ENCODE results near the gene TRIM58. TPM values are rescaled to one million over a fixed set of nuclear protein-coding genes. Genes with fewer than 3 reads are reported as not detected.

Gene TRIM58
- total RNA-seq, 8 experiments from 2014 or later: 0.27 to 4.7 (median 0.52) TPM; not detected in 1

DNA sequence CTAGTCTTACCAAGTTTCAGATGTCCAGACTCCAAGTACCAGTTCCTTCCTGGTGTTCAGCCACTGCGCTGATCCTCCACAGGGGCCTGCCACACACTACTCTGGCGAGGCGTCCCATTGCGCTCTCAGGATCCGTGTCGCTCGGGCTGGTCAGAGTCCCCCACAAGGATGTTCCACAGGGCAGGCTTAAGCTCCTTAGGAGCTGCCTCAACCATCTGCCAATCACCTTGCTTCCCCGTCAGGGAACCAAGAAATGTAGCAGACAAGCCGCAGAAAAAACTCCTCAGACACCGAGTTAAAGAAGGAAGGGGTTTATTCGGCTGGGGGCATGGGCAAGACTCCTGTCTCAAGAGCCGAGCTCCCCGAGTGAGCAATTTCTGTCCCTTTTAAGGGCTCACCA, 48.2 kb downstream of the TRIM58 start:
- 53 to 93% (median 85%) methylated on average over 1 to 12 of the region's 13 CpGs; no CpG with 5 or more reads in 3 of the 10 experiments for WGBS, 10 experiments
- H3K4me1 ChIP-seq (replicated peaks in 1 of 2): no peaks in the 10 kb centered on the region
- in situ Hi-C loops (cut with MboI; ENCODE audit: low pct_unique_long_range_greater_than_20kb in 2 of 9, low sequenced_read_pairs in 9 of 9, unreplicated experiment in 9 of 9): no loop called here
- H3K27ac ChIP-seq: no peak overlapping the region
- no peak for ATAC-seq (replicated peaks in 6 of 8)
- H3K4me3 ChIP-seq: no peak overlapping the region

DNA sequence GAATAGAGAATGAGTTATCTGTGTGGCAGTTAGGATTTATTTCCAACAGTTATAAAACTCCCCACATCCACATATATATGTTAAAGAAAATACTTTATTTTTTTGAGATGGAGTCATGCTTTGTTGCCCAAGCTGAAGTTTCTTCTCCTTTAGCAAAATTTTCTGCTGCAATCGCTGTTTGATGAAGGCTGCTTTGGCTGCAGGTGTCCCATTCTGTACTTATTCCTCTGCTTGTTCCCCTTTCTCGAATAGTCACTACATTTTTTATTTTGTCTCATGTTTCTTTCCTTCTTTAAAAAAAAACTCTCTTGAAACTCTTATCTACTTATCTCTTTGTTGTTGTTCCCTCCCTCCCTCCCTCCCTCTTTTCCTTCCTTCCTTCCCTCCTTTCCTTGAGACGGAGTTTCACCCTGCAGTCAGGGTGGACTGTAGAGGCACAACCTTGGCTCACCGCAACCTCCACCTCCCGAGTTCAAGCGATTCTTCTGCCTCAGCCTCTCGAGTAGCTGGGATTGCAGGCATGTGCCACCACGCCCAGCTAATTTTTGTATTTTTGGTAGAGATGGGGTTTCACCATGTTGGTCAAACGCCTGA, 49.0 kb downstream of the TRIM58 start:
- no peaks in the 10 kb centered on the region for H3K4me1 ChIP-seq (replicated peaks in 1 of 2)
- 17 to 81% (median 64%) methylated on average over 1 to 8 of the region's 9 CpGs; no CpG with 5 or more reads in 1 of the 10 experiments for WGBS, 10 experiments
- in situ Hi-C loops (cut with MboI; ENCODE audit: low pct_unique_long_range_greater_than_20kb in 2 of 9, low sequenced_read_pairs in 9 of 9, unreplicated experiment in 9 of 9): no loop called here
- H3K4me3 ChIP-seq: no peak overlapping the region
- peak in 1 of 8 experiments; percentile 50 for ATAC-seq (replicated peaks in 6 of 8)
- no peak overlapping the region for H3K27ac ChIP-seq

DNA sequence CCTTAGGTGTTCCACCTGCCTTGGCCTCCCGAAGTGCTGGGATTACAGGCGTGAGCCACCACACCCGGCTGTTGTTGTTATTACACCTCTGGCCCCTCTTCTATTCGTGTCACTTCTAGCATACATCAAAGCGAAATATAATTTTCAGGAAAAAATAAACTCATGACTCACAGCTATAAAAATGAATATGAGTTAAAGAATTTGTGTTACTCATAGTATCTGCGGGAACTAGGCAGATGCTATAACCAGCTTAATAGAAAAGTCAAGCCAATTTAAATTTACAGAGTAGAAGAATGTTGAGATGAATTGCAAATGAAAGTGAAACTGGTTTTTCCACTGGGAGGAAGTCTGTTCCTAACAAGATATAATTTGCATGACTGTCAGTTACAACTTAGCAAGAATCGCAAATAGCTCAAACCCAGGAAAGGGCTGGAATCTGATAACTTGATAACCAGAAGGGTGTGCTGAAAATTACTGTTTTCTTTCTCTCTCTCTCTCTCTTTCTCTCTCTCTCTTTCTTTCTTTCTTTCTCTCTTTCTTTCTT, 49.6 kb downstream of the TRIM58 start:
- H3K4me1 ChIP-seq (replicated peaks in 1 of 2): no peaks in the 10 kb centered on the region
- in situ Hi-C loops (cut with MboI; ENCODE audit: low pct_unique_long_range_greater_than_20kb in 2 of 9, low sequenced_read_pairs in 9 of 9, unreplicated experiment in 9 of 9): no loop called here
- WGBS, 10 experiments: 2 to 88% (median 51%) methylated on average over 1 to 7 of the region's 7 CpGs
- H3K4me3 ChIP-seq: no peak overlapping the region
- no peak overlapping the region for H3K27ac ChIP-seq
- peak in 3 of 8 experiments; percentile 95 to 99 (median 99) for ATAC-seq (replicated peaks in 6 of 8)

DNA sequence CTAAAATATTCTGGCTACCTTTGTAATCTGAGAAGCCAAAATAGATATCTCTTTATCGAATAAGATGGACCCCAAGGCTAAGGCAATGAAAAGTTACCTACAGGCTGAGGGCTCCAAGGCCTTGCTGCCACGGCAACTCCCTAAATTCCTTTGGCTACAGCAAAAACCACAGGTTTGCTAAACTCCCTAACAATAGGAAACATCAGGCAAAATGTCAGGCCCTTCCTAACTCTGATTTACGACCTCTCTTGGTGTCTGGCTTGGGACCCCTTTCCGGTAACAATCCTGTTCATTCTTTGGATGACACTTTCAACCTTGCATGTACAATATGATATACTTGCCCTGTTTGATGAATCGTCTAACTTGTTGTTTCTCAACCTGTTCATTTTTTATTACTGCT, 51.8 kb downstream of the TRIM58 start:
- Histone ChIP-seq H3K4me3 (no peak overlapping the region), H3K27ac (no peak overlapping the region), H3K4me1 (replicated peaks in 1 of 2) (no peaks in the 10 kb centered on the region)
- 0 to 70% (median 55%) methylated on average over 1 to 5 of the region's 5 CpGs for WGBS, 10 experiments
- no peak for ATAC-seq (replicated peaks in 6 of 8)
- in situ Hi-C loops (cut with MboI; ENCODE audit: low pct_unique_long_range_greater_than_20kb in 2 of 9, low sequenced_read_pairs in 9 of 9, unreplicated experiment in 9 of 9): no loop called here

DNA sequence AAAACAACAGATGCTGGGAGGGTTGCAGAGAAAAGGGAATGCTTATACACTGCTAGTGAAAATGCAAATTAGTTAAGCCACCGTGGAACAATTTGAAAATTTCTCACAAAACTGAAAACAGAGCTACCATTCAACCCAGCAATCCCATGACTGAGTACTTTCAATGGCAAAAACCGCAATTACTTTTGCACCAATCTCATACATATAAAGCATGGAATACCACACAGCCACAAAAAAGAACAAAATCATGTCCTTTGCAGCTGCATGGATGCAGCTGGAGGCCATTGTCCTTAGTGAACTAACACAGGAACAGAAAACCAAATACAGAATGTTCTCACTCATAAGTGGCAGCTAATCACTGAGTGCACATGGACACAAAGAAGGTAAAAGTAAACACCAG, 56.8 kb downstream of the TRIM58 start:
- Histone ChIP-seq H3K27ac (no peak overlapping the region), H3K4me3 (no peak overlapping the region), H3K4me1 (replicated peaks in 1 of 2) (no peaks in the 10 kb centered on the region)
- ATAC-seq (replicated peaks in 6 of 8): no peak
- in situ Hi-C loops (cut with MboI; ENCODE audit: low pct_unique_long_range_greater_than_20kb in 2 of 9, low sequenced_read_pairs in 9 of 9, unreplicated experiment in 9 of 9): no loop called here
- 0 to 77% (median 39%) methylated on average over 1 to 2 of the region's 2 CpGs; no CpG with 5 or more reads in 2 of the 10 experiments for WGBS, 10 experiments

DNA sequence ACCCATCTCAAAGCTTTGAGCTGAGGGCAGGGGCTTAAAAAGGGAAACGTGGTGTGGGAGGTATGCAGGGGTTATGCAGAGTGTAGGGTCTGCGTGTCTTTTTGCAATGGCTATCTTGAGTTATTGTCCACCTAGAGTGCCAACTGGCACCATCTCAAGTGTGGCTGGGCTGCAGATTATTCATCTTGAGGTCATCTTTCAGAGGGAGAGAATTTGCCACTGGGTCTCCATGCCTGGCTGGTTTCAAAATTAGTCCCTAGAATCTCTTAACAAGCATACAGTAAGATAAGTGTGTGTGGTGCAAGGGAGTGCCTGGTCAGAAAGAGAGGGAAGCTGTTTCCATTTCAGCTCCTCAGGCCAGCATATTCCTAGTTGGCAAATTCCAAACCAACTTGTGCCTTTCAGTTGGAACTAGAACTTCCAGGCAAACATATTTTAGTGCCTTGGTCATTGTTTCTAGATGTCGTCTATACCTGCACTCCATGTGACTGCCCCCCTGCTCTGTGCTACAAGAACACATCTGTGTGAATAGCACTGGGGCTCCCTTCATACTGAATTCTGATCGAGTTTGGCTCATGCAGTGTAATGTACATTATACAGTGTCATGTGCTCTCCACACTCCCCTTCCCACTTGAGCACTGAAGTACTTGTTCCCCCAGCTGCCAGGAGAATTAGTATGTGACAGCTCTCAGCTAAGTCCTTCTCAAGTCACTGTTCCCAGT, 58.1 kb downstream of the TRIM58 start:
- 0 to 56% (median 33%) methylated on average over 1 to 4 of the region's 4 CpGs; no CpG with 5 or more reads in 3 of the 10 experiments for WGBS, 10 experiments
- no peak overlapping the region for H3K4me3 ChIP-seq
- ATAC-seq (replicated peaks in 6 of 8): no peak
- no peak overlapping the region for H3K27ac ChIP-seq
- in situ Hi-C loops (cut with MboI; ENCODE audit: low pct_unique_long_range_greater_than_20kb in 2 of 9, low sequenced_read_pairs in 9 of 9, unreplicated experiment in 9 of 9): no loop called here
- no peaks in the 10 kb centered on the region for H3K4me1 ChIP-seq (replicated peaks in 1 of 2)

DNA sequence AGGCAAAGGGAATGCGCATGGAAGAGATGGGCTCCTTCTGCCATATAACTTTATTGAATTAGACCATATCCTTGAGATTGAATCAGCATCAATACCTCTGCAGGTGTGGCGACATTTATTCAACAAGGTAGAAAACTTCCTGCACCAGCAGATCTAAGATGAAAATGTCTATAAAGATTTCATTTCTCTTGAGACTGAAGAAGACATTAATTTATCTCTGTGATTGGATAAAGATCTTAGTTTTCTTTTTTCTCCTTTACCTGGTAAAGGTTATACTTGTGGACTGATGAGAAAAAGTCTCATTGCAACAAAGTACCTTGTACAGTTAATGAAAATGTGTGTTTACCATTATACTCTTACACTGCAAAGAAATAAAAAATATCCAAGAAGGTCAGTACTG, 63.0 kb downstream of the TRIM58 start, which contains the start of gene OR2T8:
Gene OR2T8, plus strand, starts transcription at position 301 of the 400 bp plus-strand sequence. CDS start 766 bp downstream, outside the sequence.
- Histone ChIP-seq H3K4me3 (no peak within 1 kb of the TSS), H3K27ac (no peak within 1 kb of the TSS), H3K4me1 (replicated peaks in 1 of 2) (no peaks in the 10 kb centered on the region)
- in situ Hi-C loops (cut with MboI; ENCODE audit: low pct_unique_long_range_greater_than_20kb in 2 of 9, low sequenced_read_pairs in 9 of 9, unreplicated experiment in 9 of 9): no loop called here
- no peak for ATAC-seq (replicated peaks in 6 of 8)
- WGBS, 10 experiments: 22 to 86% (median 60%) methylated on average over 1 to 2 of the region's 2 CpGs; no CpG with 5 or more reads in 2 of the 10 experiments

DNA sequence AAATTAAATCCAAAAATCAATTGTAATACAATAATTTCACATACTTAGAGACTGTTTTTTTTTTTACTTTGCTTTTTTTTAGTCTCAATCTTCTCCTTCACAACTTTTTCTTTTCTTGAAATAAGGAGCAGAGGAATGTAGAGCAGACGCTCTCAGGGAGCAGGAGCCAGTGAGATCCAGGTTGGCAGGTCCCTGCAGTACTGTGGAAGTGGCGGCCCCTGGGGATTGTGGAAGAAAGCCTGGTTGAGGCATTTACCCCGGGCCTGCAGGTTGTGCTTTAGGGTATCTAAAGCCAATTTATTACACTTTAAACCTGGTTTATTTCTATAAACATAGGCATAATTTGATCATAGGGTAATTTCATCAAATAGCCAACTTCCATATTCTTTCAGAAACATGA, 67.0 kb downstream of the TRIM58 start:
- 7 to 67% (median 47%) methylated on average over 1 to 3 of the region's 3 CpGs; no CpG with 5 or more reads in 1 of the 10 experiments for WGBS, 10 experiments
- no peak for ATAC-seq (replicated peaks in 6 of 8)
- no peak overlapping the region for H3K4me3 ChIP-seq

GRCh38 chr1:247924868-247925267, 67.9 kb downstream of the TRIM58 start, which contains the start of gene OR2AJ1:
TSS of gene OR2AJ1 (plus strand) at chr1:247924889. CDS start at chr1:247933769, 8,880 bp downstream.
- H3K27ac ChIP-seq: no peak within 1 kb of the TSS
- no peak within 1 kb of the TSS for H3K4me3 ChIP-seq
- ATAC-seq (replicated peaks in 6 of 8): no peak
- in situ Hi-C loops (cut with MboI; ENCODE audit: low pct_unique_long_range_greater_than_20kb in 2 of 9, low sequenced_read_pairs in 9 of 9, unreplicated experiment in 9 of 9): no loop called here
- WGBS, 10 experiments: 0 to 100% (median 82%) methylated on average over 2 to 9 of the region's 9 CpGs; no CpG with 5 or more reads in 4 of the 10 experiments
- H3K4me1 ChIP-seq (replicated peaks in 1 of 2): no peaks in the 10 kb centered on the region

More for the DNA sequence above, 67.0 kb downstream of the TRIM58 start:
- H3K27ac ChIP-seq: no peak overlapping the region
- in situ Hi-C loops (cut with MboI; ENCODE audit: low pct_unique_long_range_greater_than_20kb in 2 of 9, low sequenced_read_pairs in 9 of 9, unreplicated experiment in 9 of 9): no loop called here
- no peaks in the 10 kb centered on the region for H3K4me1 ChIP-seq (replicated peaks in 1 of 2)

Other genes starting within 250 kb of the TRIM58 start
- under 1 TPM in 5 of 8 experiments, not detected in 3; 0.04 to 0.71 (median 0.18) TPM for gene OR13G1, start 177.4 kb upstream of the TRIM58 start, total RNA-seq
- under 1 TPM in 3 of 8 experiments, not detected in 5; 0.09 to 0.31 (median 0.28) TPM for gene OR6F1, start 140.5 kb upstream of the TRIM58 start, total RNA-seq
- gene OR14K1, start 118.6 kb upstream of the TRIM58 start, total RNA-seq: not detected
- not detected for gene OR14A2, start 109.0 kb upstream of the TRIM58 start, total RNA-seq
- 1 to 10 TPM in 1 of 8 experiments, under 1 TPM in 5, not detected in 2; 0.07 to 1.3 (median 0.20) TPM for gene OR1C1, start 96.6 kb upstream of the TRIM58 start, total RNA-seq
- gene OR14A16, start 33.1 kb upstream of the TRIM58 start, total RNA-seq: not detected
- 1 to 10 TPM in 1 of 8 experiments, under 1 TPM in 1, not detected in 6; 0.25 to 1.1 TPM for gene OR11L1, start 15.3 kb upstream of the TRIM58 start, total RNA-seq
- 1 to 10 TPM in 1 of 8 experiments, under 1 TPM in 7; 0.33 to 1.0 (median 0.51) TPM for gene OR2W3, start 38.4 kb downstream of the TRIM58 start, total RNA-seq
- gene OR2T8, start 63.1 kb downstream of the TRIM58 start, total RNA-seq: under 1 TPM in 1 of 8 experiments, not detected in 7; 0.47 TPM
- gene OR2AJ1, start 67.7 kb downstream of the TRIM58 start, total RNA-seq: under 1 TPM in 2 of 8 experiments, not detected in 6; 0.21 to 0.24 TPM
- 1 to 10 TPM in 2 of 8 experiments, under 1 TPM in 2, not detected in 4; 0.36 to 1.9 (median 0.80) TPM for gene OR2L8, start 91.7 kb downstream of the TRIM58 start, total RNA-seq
- 1 to 10 TPM in 2 of 8 experiments, under 1 TPM in 1, not detected in 5; 1.00 to 1.5 (median 1.1) TPM for gene OR2AK2, start 108.0 kb downstream of the TRIM58 start, total RNA-seq
- gene OR2L5, start 156.5 kb downstream of the TRIM58 start, total RNA-seq: 1 to 10 TPM in 1 of 8 experiments, under 1 TPM in 3, not detected in 4; 0.08 to 1.0 (median 0.26) TPM
- under 1 TPM in 7 of 8 experiments, not detected in 1; 0.08 to 0.70 (median 0.29) TPM for gene OR2L2, start 172.9 kb downstream of the TRIM58 start, total RNA-seq
- under 1 TPM in 6 of 8 experiments, not detected in 2; 0.13 to 0.63 (median 0.21) TPM for gene OR2L3, start 189.6 kb downstream of the TRIM58 start, total RNA-seq
- under 1 TPM in 6 of 8 experiments, not detected in 2; 0.05 to 0.77 (median 0.30) TPM for gene OR2L13, start 238.0 kb downstream of the TRIM58 start, total RNA-seq